ENCODE measurements around the gene SSBP2. TPM values are rescaled to one million over a fixed set of nuclear protein-coding genes. Genes with fewer than 3 reads are reported as not detected.

The SSBP2 gene
- total RNA-seq, 4 donors from 2014 or later, result 38.6 to 58.5 (median 51.8) TPM

DNA sequence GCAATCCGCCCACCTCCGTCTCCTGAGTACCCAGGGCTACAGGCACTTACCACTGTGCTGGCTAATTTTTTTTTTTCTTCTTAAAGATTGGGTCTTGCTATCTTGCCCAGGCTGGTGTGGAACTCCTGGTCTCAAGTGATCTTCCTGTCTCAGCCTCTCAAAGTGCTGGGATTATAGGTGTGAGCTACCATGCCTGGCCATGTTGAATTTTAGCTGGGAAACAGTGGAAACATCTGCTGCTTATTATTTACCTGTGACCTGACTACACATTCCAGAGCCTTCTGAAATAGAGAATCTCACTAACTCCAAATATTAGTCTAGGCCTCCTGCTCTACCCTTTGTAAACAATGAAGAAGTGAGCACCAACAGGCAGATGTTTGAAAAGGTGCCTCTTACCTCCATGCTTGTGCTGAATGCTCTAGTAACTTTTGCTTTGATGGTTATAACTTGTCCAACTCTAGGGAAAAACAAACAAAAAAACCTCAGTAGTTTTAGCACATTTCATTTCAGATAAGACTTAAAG is 379.5 kb downstream of the SSBP2 start:
- no peak overlapping the region for H3K27ac ChIP-seq
- WGBS, 2 donors, result 93 to 98% methylated on average over 2 of the region's 2 CpGs
- no peak for TF ChIP-seq POLR2A (IDR thresholded peaks at IDR 0.05)
- TF ChIP-seq, protein P1, sequence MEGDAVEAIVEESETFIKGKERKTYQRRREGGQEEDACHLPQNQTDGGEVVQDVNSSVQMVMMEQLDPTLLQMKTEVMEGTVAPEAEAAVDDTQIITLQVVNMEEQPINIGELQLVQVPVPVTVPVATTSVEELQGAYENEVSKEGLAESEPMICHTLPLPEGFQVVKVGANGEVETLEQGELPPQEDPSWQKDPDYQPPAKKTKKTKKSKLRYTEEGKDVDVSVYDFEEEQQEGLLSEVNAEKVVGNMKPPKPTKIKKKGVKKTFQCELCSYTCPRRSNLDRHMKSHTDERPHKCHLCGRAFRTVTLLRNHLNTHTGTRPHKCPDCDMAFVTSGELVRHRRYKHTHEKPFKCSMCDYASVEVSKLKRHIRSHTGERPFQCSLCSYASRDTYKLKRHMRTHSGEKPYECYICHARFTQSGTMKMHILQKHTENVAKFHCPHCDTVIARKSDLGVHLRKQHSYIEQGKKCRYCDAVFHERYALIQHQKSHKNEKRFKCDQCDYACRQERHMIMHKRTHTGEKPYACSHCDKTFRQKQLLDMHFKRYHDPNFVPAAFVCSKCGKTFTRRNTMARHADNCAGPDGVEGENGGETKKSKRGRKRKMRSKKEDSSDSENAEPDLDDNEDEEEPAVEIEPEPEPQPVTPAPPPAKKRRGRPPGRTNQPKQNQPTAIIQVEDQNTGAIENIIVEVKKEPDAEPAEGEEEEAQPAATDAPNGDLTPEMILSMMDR (IDR thresholded peaks at IDR 0.05), result no peak
- no peaks in the 10 kb centered on the region for H3K27me3 ChIP-seq
- DNase-seq, result no peak
- no peak overlapping the region for H3K4me3 ChIP-seq (replicated peaks in 1 of 3)
- intact Hi-C loops (cut with DNase I), result no loop called here
- H3K9me3 ChIP-seq, result no peaks in the 10 kb centered on the region
- H3K36me3 ChIP-seq, result no peaks in the 10 kb centered on the region
- no peaks in the 10 kb centered on the region for H3K4me1 ChIP-seq

GRCh38 chr5:81370912-81371311 is 380.0 kb downstream of the SSBP2 start:
- H3K4me1 ChIP-seq, result no peaks in the 10 kb centered on the region
- H3K27me3 ChIP-seq, result no peaks in the 10 kb centered on the region
- intact Hi-C loops (cut with DNase I), result no loop called here
- H3K9me3 ChIP-seq, result no peaks in the 10 kb centered on the region
- H3K36me3 ChIP-seq, result no peaks in the 10 kb centered on the region
- no peak for DNase-seq
- H3K4me3 ChIP-seq (replicated peaks in 1 of 3), result no peak overlapping the region
- TF ChIP-seq POLR2A (IDR thresholded peaks at IDR 0.05), result no peak
- TF ChIP-seq, protein P1 (IDR thresholded peaks at IDR 0.05), result no peak
- no peak overlapping the region for H3K27ac ChIP-seq

DNA sequence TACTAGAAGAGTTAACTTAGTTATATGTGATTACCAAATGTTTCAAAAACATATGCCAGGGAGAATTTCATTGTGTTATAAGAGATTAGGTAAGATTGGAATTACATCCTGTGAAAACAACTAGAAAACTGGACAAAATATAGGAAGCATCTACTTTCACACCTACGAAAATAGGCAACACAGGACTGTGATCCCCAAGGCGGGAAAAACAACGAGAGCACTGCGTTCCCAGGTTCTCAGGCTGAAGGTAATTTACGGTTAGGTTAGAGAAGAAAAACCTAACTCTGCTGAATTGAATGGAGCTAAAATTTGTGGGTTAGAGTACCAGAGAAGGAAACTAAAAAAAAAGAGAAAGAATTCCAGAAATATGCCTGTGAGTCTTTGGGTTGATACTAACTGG is 385.4 kb downstream of the SSBP2 start:
- H3K9me3 ChIP-seq, result no peaks in the 10 kb centered on the region
- no peak for TF ChIP-seq POLR2A (IDR thresholded peaks at IDR 0.05)
- TF ChIP-seq, protein P1 (IDR thresholded peaks at IDR 0.05), result no peak
- no peaks in the 10 kb centered on the region for H3K27me3 ChIP-seq
- H3K4me1 ChIP-seq, result no peaks in the 10 kb centered on the region
- WGBS, 2 donors, result 92 to 97% methylated on average over 5 of the region's 5 CpGs
- no peak overlapping the region for H3K27ac ChIP-seq
- H3K36me3 ChIP-seq, result no peaks in the 10 kb centered on the region
- DNase-seq, result no peak
- intact Hi-C loops (cut with DNase I), result no loop called here
- H3K4me3 ChIP-seq (replicated peaks in 1 of 3), result no peak overlapping the region

DNA sequence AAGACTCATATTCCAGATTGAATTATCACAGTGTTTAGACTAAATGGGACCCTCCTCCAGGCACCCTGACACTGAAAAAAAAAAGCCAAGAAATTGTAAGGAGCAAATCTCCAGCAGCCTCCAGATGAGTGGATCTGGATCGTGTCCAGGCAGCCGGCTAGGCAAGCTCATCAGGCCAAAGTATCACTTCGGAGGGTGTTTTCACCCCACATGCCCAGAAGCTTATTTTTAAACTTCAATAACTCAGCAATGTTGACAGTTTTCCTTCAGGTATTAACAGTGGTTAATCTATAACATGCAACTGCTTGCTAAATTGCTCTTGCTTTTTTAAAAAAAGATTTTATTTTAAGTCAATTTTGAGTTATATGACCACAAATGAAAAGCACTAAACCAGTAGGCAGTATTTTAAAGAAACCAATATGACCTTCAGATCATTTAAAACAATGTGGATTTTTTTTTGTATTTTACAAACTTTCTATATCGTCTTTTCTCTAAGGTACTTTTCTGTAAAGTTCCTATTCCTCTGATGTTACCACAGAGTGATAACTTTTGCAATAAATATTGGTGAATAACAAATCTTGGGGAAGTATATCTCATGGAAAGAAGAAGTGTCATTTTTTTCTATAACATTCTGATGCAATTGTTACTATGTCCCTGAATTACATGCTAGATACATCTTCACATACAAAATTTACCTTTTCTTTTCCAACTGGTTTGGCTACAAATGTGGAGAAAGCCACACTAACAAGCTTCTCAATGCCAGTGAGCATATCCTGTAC is 387.6 kb downstream of the SSBP2 start:
- H3K27ac ChIP-seq, result no peak overlapping the region
- H3K27me3 ChIP-seq, result no peaks in the 10 kb centered on the region
- TF ChIP-seq POLR2A (IDR thresholded peaks at IDR 0.05), result no peak
- TF ChIP-seq, protein P1 (IDR thresholded peaks at IDR 0.05), result no peak
- WGBS, 2 donors, result 34 to 41% methylated on average over 4 of the region's 4 CpGs
- no peaks in the 10 kb centered on the region for H3K4me1 ChIP-seq
- peak; percentile 50 to 56 for DNase-seq
- no peaks in the 10 kb centered on the region for H3K9me3 ChIP-seq
- no peaks in the 10 kb centered on the region for H3K36me3 ChIP-seq
- intact Hi-C loops (cut with DNase I), result no loop called here
- no peak overlapping the region for H3K4me3 ChIP-seq (replicated peaks in 1 of 3)

Other genes starting within 250 kb of the SSBP2 start
- gene ATG10, start 220.9 kb upstream of the SSBP2 start, total RNA-seq, result 10 to 100 TPM in 3 of 4 donors, 1 to 10 TPM in 1; 8.5 to 15.2 (median 11.6) TPM

Measured in thyroid gland (tissue), 4 donors.